MM.1S (cell line): ENCODE measurements around the gene LTBP3.
A peak's percentile ranks its signal among the peaks of the same experiment; 100 is the strongest.

Source experiments
- DNase-seq: peaks from one replicate; pipeline ENCODE4 v3.0.0-alpha.2; 2015
- H2AFZ ChIP-seq: fragments of 300-600 bp; sonication (generic); 2 replicates; pipeline ENCODE4 v1.6.0; 2016; ENCODE audit warnings: antibody characterized with exemption, low read length
- H3F3A ChIP-seq: fragments of 300-600 bp; sonication (generic); 2 replicates; pipeline ENCODE4 v1.6.1; 2016; ENCODE audit warnings: mild to moderate bottlenecking, antibody characterized with exemption, low read length, moderate library complexity, mixed read lengths; ENCODE audit not compliant: insufficient read depth
- H3K27ac ChIP-seq: fragments of 300-600 bp; sonication (generic); 2 replicates; pipeline ENCODE4 v1.5.1; 2016; ENCODE audit warnings: mild to moderate bottlenecking, low read length
- H3K27me3 ChIP-seq: fragments of 300-600 bp; sonication (generic); replicated peaks from 2 replicates; pipeline ENCODE4 v1.6.0; 2016; ENCODE audit warnings: low read length; ENCODE audit not compliant: insufficient read depth
- H3K36me3 ChIP-seq: fragments of 300-600 bp; sonication (generic); replicated peaks from 2 replicates; pipeline ENCODE4 v1.6.1; 2016; ENCODE audit warnings: mild to moderate bottlenecking, low read length, mixed read lengths; ENCODE audit not compliant: insufficient read depth
- H3K4me1 ChIP-seq: fragments of 300-600 bp; sonication (generic); 2 replicates; pipeline ENCODE4 v1.6.1; 2016; ENCODE audit warnings: low read length, mixed read lengths
- H3K4me2 ChIP-seq: fragments of 300-600 bp; sonication (generic); 2 replicates; pipeline ENCODE4 v1.6.0; 2016; ENCODE audit warnings: low read depth, low read length
- H3K4me3 ChIP-seq: fragments of 300-600 bp; sonication (generic); 2 replicates; pipeline ENCODE4 v1.5.1; 2016; ENCODE audit warnings: low read length, mixed read lengths
- H3K79me2 ChIP-seq: fragments of 300-600 bp; sonication (generic); 2 replicates; pipeline ENCODE4 v1.6.1; 2016; ENCODE audit warnings: mixed run types, low read length, mixed read lengths
- H3K9ac ChIP-seq: fragments of 300-600 bp; sonication (generic); 2 replicates; pipeline ENCODE4 v1.6.1; 2016; ENCODE audit warnings: low read length, mixed read lengths
- H3K9me2 ChIP-seq: fragments of 300-600 bp; sonication (generic); replicated peaks from 2 replicates; pipeline ENCODE4 v1.6.1; 2016; ENCODE audit warnings: mild to moderate bottlenecking, low read length, mixed read lengths; ENCODE audit not compliant: insufficient read depth
- H3K9me3 ChIP-seq: fragments of 300-600 bp; sonication (generic); replicated peaks from 2 replicates; pipeline ENCODE4 v1.6.1; 2016; ENCODE audit warnings: mild to moderate bottlenecking, low read length, mixed read lengths; ENCODE audit not compliant: insufficient read depth
- H4K20me1 ChIP-seq: fragments of 300-600 bp; sonication (generic); 2 replicates; pipeline ENCODE4 v1.6.1; 2016; ENCODE audit warnings: mild to moderate bottlenecking, low read length, moderate library complexity, mixed read lengths; ENCODE audit not compliant: insufficient read depth
- EZH2 ChIP-seq: fragments of 300-600 bp; sonication (generic); optimal IDR thresholded peaks from 2 replicates; pipeline ENCODE3; 2017; ENCODE audit warnings: low read depth, mild to moderate bottlenecking, antibody characterized with exemption, low read length, mixed read lengths
- EZH2phosphoT487 ChIP-seq: fragments of 300-600 bp; sonication (generic); IDR thresholded peaks from 2 replicates; pipeline ENCODE4 v1.6.1; 2018; ENCODE audit warnings: antibody characterized with exemption, low read length
- TF ChIP-seq, protein P1 (sequence below): fragments of 300-600 bp; sonication (generic); IDR thresholded peaks from 2 replicates; pipeline ENCODE4 v1.5.1; 2016; ENCODE audit warnings: antibody characterized with exemption, low read length, mixed read lengths

The LTBP3 gene

DNA sequence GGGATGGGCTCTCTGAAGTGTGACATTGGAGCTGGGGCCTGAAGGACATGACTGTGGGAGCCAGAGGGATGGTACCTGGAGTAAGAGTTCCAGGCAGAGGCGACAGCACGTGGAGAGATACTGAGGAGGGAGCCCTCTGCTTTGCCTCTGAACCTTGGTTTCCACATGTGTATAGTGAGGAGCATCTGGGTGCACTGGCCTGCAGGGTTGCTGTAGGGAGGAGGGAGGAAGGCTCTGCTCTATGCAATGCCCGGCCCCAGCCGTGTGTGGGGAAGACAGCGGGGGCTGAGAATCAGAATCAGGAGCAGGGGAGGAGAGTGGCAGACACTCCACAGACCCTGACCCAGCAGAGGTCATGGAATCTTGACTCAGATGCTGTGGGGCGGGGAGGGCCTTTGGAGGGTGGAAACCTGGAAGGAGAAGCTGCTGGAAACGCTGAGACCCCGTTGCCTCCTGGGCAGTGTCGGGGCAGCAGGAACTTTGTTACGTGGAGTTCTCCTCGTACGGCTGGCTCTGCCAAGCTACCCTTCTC, 29.3 kb downstream of the LTBP3 start:
- no peak overlapping the region for H3K27ac ChIP-seq
- no peak overlapping the region for H3K4me3 ChIP-seq
- TF ChIP-seq, protein P1, sequence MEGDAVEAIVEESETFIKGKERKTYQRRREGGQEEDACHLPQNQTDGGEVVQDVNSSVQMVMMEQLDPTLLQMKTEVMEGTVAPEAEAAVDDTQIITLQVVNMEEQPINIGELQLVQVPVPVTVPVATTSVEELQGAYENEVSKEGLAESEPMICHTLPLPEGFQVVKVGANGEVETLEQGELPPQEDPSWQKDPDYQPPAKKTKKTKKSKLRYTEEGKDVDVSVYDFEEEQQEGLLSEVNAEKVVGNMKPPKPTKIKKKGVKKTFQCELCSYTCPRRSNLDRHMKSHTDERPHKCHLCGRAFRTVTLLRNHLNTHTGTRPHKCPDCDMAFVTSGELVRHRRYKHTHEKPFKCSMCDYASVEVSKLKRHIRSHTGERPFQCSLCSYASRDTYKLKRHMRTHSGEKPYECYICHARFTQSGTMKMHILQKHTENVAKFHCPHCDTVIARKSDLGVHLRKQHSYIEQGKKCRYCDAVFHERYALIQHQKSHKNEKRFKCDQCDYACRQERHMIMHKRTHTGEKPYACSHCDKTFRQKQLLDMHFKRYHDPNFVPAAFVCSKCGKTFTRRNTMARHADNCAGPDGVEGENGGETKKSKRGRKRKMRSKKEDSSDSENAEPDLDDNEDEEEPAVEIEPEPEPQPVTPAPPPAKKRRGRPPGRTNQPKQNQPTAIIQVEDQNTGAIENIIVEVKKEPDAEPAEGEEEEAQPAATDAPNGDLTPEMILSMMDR: no peak
- TF ChIP-seq EZH2: no peak
- TF ChIP-seq EZH2phosphoT487: no peak
- no peak overlapping the region for H2AFZ ChIP-seq
- no peaks in the 10 kb centered on the region for H4K20me1 ChIP-seq
- no peaks in the 10 kb centered on the region for H3K9me3 ChIP-seq
- H3K27me3 ChIP-seq: no peaks in the 10 kb centered on the region
- H3K9ac ChIP-seq: no peak overlapping the region
- no peaks in the 10 kb centered on the region for H3F3A ChIP-seq
- peaks cover 9% of the 10 kb centered on the region for H3K4me1 ChIP-seq
- H3K4me2 ChIP-seq: no peak overlapping the region
- H3K79me2 ChIP-seq: peaks cover 28% of the 10 kb centered on the region
- no peaks in the 10 kb centered on the region for H3K9me2 ChIP-seq
- DNase-seq: no peak
- no peaks in the 10 kb centered on the region for H3K36me3 ChIP-seq

DNA sequence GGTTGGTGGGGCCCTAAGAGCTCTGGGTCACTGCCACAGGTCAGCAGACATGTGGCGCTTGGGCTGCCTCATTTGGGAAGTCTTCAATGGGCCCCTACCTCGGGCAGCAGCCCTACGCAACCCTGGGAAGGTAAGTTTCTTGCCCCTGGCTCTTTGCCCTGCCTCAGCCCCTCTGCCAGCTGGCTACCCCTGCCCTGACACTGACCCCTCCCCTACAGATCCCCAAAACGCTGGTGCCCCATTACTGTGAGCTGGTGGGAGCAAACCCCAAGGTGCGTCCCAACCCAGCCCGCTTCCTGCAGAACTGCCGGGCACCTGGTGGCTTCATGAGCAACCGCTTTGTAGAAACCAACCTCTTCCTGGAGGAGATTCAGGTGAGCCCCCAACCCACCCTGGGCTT, 31.4 kb downstream of the LTBP3 start:
- no peak overlapping the region for H3K9ac ChIP-seq

DNA sequence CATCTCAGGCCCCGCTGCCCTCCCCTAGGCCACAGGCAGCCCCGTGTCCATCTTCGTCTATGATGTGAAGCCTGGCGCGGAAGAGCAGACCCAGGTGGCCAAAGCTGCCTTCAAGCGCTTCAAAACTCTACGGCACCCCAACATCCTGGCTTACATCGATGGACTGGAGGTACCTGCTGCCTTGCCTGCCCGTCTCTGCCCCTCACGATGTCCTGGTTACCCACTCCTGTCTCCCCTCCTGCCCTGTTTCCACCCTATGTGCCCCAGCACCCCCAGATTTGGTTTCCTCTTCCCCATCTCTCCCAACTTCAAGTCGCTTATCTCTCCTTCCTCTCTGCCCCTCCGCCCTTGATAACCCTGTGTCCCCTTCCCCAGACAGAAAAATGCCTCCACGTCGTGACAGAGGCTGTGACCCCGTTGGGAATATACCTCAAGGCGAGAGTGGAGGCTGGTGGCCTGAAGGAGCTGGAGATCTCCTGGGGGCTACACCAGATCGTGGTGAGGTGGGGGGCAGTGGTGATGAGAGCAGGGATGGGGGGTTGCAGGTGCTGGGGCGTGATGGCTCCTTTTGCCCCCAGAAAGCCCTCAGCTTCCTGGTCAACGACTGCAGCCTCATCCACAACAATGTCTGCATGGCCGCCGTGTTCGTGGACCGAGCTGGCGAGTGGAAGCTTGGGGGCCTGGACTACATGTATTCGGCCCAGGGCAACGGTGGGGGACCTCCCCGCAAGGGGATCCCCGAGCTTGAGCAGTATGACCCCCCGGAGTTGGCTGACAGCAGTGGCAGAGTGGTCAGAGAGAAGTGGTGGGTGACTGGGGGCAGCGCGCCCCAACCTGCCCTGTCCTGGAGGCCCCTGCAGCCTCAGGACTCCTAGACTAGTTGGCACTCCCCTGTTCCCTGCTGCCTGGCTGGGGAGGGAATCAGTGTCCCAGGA, 32.3 kb downstream of the LTBP3 start:
- TF ChIP-seq EZH2 (no peak), EZH2phosphoT487 (no peak)
- TF ChIP-seq, protein P1: no peak
- Histone ChIP-seq H3K27ac (peak overlapping the region; percentile 29; the same call in 1 of the 2 replicates), H3K9me2 (no peaks in the 10 kb centered on the region), H3K79me2 (peaks cover 28% of the 10 kb centered on the region), H3K4me3 (peak overlapping the region; percentile 100), H3K4me2 (peak overlapping the region; percentile 97), H3K9me3 (no peaks in the 10 kb centered on the region), H3K9ac (peak overlapping the region; percentile 96), H3F3A (no peaks in the 10 kb centered on the region), H2AFZ (peak overlapping the region; percentile 83; the same call in 1 of the 2 replicates), H3K4me1 (peaks cover 9% of the 10 kb centered on the region), H3K27me3 (no peaks in the 10 kb centered on the region), H3K36me3 (no peaks in the 10 kb centered on the region), H4K20me1 (no peaks in the 10 kb centered on the region)
- no peak for DNase-seq

More for the DNA sequence above, 31.4 kb downstream of the LTBP3 start:
- Histone ChIP-seq H3K79me2 (peaks cover 28% of the 10 kb centered on the region), H4K20me1 (no peaks in the 10 kb centered on the region), H3K4me2 (no peak overlapping the region; the same call in 1 of the 2 replicates), H2AFZ (no peak overlapping the region), H3K27ac (no peak overlapping the region), H3K4me3 (no peak overlapping the region), H3F3A (no peaks in the 10 kb centered on the region), H3K27me3 (no peaks in the 10 kb centered on the region), H3K4me1 (peaks cover 9% of the 10 kb centered on the region), H3K36me3 (no peaks in the 10 kb centered on the region), H3K9me3 (no peaks in the 10 kb centered on the region), H3K9me2 (no peaks in the 10 kb centered on the region)
- no peak for DNase-seq
- TF ChIP-seq, protein P1: no peak
